Neural progenitor cell (in vitro differentiated cells): ENCODE results near the gene RASGRF2. TPM values are rescaled to one million over a fixed set of nuclear protein-coding genes. Genes with fewer than 3 reads are reported as not detected.

ENCODE experiments used
- DNase-seq: peaks from one replicate; pipeline ENCODE4 v3.0.0-alpha.2; 2016; ENCODE audit warnings: low spot score
- H2AFZ ChIP-seq: fragments of 200-600 bp; sonication (generic); replicated peaks from 2 replicates; pipeline ENCODE4 v1.6.1; 2016; ENCODE audit warnings: antibody characterized with exemption
- H3F3A ChIP-seq: fragments of 200-600 bp; sonication (generic); 2 replicates; pipeline ENCODE4 v1.6.1; 2016; ENCODE audit warnings: antibody characterized with exemption, low read depth
- H3K27ac ChIP-seq: fragments of 200-600 bp; sonication (generic); 2 replicates; pipeline ENCODE4 v1.5.1; 2016; ENCODE audit warnings: mild to moderate bottlenecking
- H3K27me3 ChIP-seq: fragments of 200-600 bp; sonication (generic); 2 replicates; pipeline ENCODE4 v1.6.1; 2016; ENCODE audit warnings: mild to moderate bottlenecking, moderate library complexity
- H3K36me3 ChIP-seq: fragments of 200-600 bp; sonication (generic); 2 replicates; pipeline ENCODE4 v1.5.1; 2016
- H3K4me1 ChIP-seq: fragments of 200-600 bp; sonication (generic); 2 replicates; pipeline ENCODE4 v1.6.1; 2016; ENCODE audit warnings: mixed run types
- H3K4me2 ChIP-seq: fragments of 200-600 bp; sonication (generic); 2 replicates; pipeline ENCODE4 v1.6.1; 2016
- H3K4me3 ChIP-seq: fragments of 200-600 bp; sonication (generic); 2 replicates; pipeline ENCODE4 v1.5.1; 2016
- H3K79me2 ChIP-seq: fragments of 200-600 bp; sonication (generic); 2 replicates; pipeline ENCODE4 v1.6.1; 2016; ENCODE audit warnings: low read depth
- H3K9ac ChIP-seq: fragments of 200-600 bp; sonication (generic); 2 replicates; pipeline ENCODE4 v1.6.1; 2016
- H3K9me3 ChIP-seq: fragments of 200-600 bp; sonication (generic); 2 replicates; pipeline ENCODE4 v1.5.1; 2016; ENCODE audit warnings: low read depth
- H4K20me1 ChIP-seq: fragments of 200-600 bp; sonication (generic); 2 replicates; pipeline ENCODE4 v1.6.1; 2016; ENCODE audit warnings: low read depth
- H3K27ac Mint-ChIP-seq: 3 replicates; pipeline ENCODE4 v1.8.0; 2021; ENCODE audit warnings: mixed read lengths
- H3K27me3 Mint-ChIP-seq: 2 replicates; pipeline ENCODE4 v1.8.0; 2022; ENCODE audit warnings: low read depth, mild to moderate bottlenecking, inconsistent platforms, moderate library complexity, mixed read lengths; ENCODE audit not compliant: insufficient read depth
- H3K36me3 Mint-ChIP-seq: 3 replicates; pipeline ENCODE4 v1.8.0; 2021; ENCODE audit warnings: mixed read lengths
- H3K4me1 Mint-ChIP-seq: 3 replicates; pipeline ENCODE4 v1.8.0; 2021; ENCODE audit warnings: mixed read lengths
- H3K4me3 Mint-ChIP-seq: 3 replicates; pipeline ENCODE4 v1.8.0; 2021; ENCODE audit warnings: mild to moderate bottlenecking, moderate library complexity, mixed read lengths
- H3K9me3 Mint-ChIP-seq: 3 replicates; pipeline ENCODE4 v1.8.0; 2020; ENCODE audit warnings: mixed read lengths
- CTCF ChIP-seq: fragments of 200-600 bp; sonication (generic); IDR thresholded peaks from 2 replicates; pipeline ENCODE4 v1.5.1; 2017; ENCODE audit warnings: antibody characterized with exemption, mild to moderate bottlenecking
- EZH2 ChIP-seq: fragments of 200-600 bp; sonication (generic); IDR thresholded peaks from 2 replicates; pipeline ENCODE4 v1.6.1; 2017; ENCODE audit warnings: antibody characterized with exemption, mild to moderate bottlenecking, moderate library complexity
- EZH2phosphoT487 ChIP-seq: fragments of 200-600 bp; sonication (generic); IDR thresholded peaks from 2 replicates; pipeline ENCODE4 v1.6.1; 2017; ENCODE audit warnings: antibody characterized with exemption
- total RNA-seq: library from RNA; depleted of rRNA; stranded (reverse); fragments of >200 nt; gene quantifications from 2 replicates; pipeline ENCODE4 v1.2.3, GENCODE V29; 2015; ENCODE audit warnings: low replicate concordance

RASGRF2 gene
- total RNA-seq, 1 donor from 2014 or later: 0.15 TPM

DNA sequence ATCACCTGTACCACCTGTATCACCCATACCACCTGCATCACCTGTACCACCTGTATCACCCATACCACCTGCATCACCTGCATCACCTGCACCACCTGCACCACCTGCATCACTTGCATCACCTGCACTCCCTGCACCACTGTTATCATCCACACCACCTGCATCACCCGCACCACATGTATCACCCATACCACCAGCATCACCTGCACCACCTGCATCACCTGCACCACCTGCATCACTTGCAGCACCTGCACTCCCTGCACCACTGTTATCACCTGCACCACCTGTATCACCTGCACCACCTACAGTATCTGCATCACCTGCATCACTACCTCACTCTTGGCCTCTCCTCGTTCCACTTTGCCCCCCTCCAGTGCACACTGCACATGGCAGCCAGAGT is 209.8 kb downstream of the RASGRF2 start:
- H3K27ac Mint-ChIP-seq: no peak overlapping the region
- peaks cover 9% of the 10 kb centered on the region for H3K27me3 Mint-ChIP-seq
- H3K36me3 Mint-ChIP-seq: no peaks in the 10 kb centered on the region
- Histone ChIP-seq H3K9ac (no peak overlapping the region), H3K4me3 (no peak overlapping the region), H3K4me1 (no peaks in the 10 kb centered on the region), H3K27ac (no peak overlapping the region), H3K36me3 (no peaks in the 10 kb centered on the region), H3K9me3 (no peaks in the 10 kb centered on the region), H3K4me2 (no peak overlapping the region), H3F3A (no peaks in the 10 kb centered on the region), H4K20me1 (no peaks in the 10 kb centered on the region), H3K27me3 (no peaks in the 10 kb centered on the region), H3K79me2 (no peaks in the 10 kb centered on the region), H2AFZ (no peak overlapping the region)
- H3K4me3 Mint-ChIP-seq: peak overlapping the region; percentile 11
- peaks cover 18% of the 10 kb centered on the region for H3K4me1 Mint-ChIP-seq
- DNase-seq: no peak
- H3K9me3 Mint-ChIP-seq: no peaks in the 10 kb centered on the region
- TF ChIP-seq CTCF (no peak), EZH2 (no peak), EZH2phosphoT487 (no peak)

GRCh38 chr5:81171769-81172168 is 211.6 kb downstream of the RASGRF2 start:
- no peaks in the 10 kb centered on the region for H4K20me1 ChIP-seq
- no peak overlapping the region for H2AFZ ChIP-seq
- H3K9me3 ChIP-seq: no peaks in the 10 kb centered on the region
- H3K27ac Mint-ChIP-seq: no peak overlapping the region
- no peak overlapping the region for H3K27ac ChIP-seq
- H3K36me3 Mint-ChIP-seq: no peaks in the 10 kb centered on the region
- H3K4me1 Mint-ChIP-seq: peaks cover 23% of the 10 kb centered on the region
- H3F3A ChIP-seq: no peaks in the 10 kb centered on the region
- H3K27me3 ChIP-seq: no peaks in the 10 kb centered on the region
- no peak for TF ChIP-seq EZH2phosphoT487
- TF ChIP-seq EZH2: no peak
- no peak for TF ChIP-seq CTCF
- no peaks in the 10 kb centered on the region for H3K79me2 ChIP-seq
- H3K4me1 ChIP-seq: no peaks in the 10 kb centered on the region
- H3K9ac ChIP-seq: no peak overlapping the region
- no peaks in the 10 kb centered on the region for H3K9me3 Mint-ChIP-seq
- peaks cover 9% of the 10 kb centered on the region for H3K27me3 Mint-ChIP-seq
- H3K36me3 ChIP-seq: no peaks in the 10 kb centered on the region
- DNase-seq: no peak
- H3K4me3 Mint-ChIP-seq: no peak overlapping the region
- no peak overlapping the region for H3K4me3 ChIP-seq
- no peak overlapping the region for H3K4me2 ChIP-seq

DNA sequence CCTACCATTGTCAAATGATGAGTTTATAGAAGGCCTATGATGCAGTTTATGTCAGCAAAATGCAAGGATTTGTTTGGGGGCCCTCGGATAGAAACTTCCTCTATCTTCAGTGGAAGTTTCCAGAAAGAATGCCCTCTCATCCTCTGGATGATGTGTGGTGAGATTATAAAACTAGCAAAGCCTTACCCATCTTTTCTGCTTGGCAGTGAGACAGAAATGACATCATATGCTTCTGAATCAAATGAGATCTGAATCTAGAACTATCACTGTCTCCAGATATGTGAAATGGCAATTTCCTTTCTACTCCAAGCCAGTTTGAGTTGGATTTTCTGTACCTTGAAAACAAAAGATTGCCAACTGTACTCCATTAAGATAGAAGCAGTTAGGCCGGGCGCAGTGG is 212.5 kb downstream of the RASGRF2 start:
- Histone ChIP-seq H3K9me3 (no peaks in the 10 kb centered on the region), H3K27me3 (no peaks in the 10 kb centered on the region), H4K20me1 (no peaks in the 10 kb centered on the region), H3K4me1 (no peaks in the 10 kb centered on the region), H2AFZ (no peak overlapping the region), H3K4me3 (no peak overlapping the region), H3K79me2 (no peaks in the 10 kb centered on the region), H3K36me3 (no peaks in the 10 kb centered on the region), H3K4me2 (no peak overlapping the region), H3K9ac (no peak overlapping the region), H3F3A (no peaks in the 10 kb centered on the region), H3K27ac (no peak overlapping the region)
- H3K36me3 Mint-ChIP-seq: no peaks in the 10 kb centered on the region
- H3K4me3 Mint-ChIP-seq: no peak overlapping the region
- H3K9me3 Mint-ChIP-seq: no peaks in the 10 kb centered on the region
- no peak for DNase-seq
- H3K27ac Mint-ChIP-seq: no peak overlapping the region
- no peak for TF ChIP-seq EZH2phosphoT487
- no peak for TF ChIP-seq EZH2
- no peak for TF ChIP-seq CTCF
- peaks cover 15% of the 10 kb centered on the region for H3K4me1 Mint-ChIP-seq
- H3K27me3 Mint-ChIP-seq: peaks cover 9% of the 10 kb centered on the region

- Mint-ChIP-seq H3K36me3 (no peaks in the 10 kb centered on the region), H3K4me1 (peaks cover 13% of the 10 kb centered on the region), H3K4me3 (no peak overlapping the region), H3K27me3 (no peaks in the 10 kb centered on the region), H3K9me3 (no peaks in the 10 kb centered on the region), H3K27ac (no peak overlapping the region)
- Histone ChIP-seq H3K4me3 (no peak overlapping the region), H3K9ac (no peak overlapping the region), H3F3A (no peaks in the 10 kb centered on the region), H3K79me2 (no peaks in the 10 kb centered on the region), H3K9me3 (no peaks in the 10 kb centered on the region), H3K27me3 (no peaks in the 10 kb centered on the region), H3K4me2 (no peak overlapping the region), H3K4me1 (no peaks in the 10 kb centered on the region), H2AFZ (no peak overlapping the region), H3K27ac (no peak overlapping the region), H4K20me1 (no peaks in the 10 kb centered on the region), H3K36me3 (no peaks in the 10 kb centered on the region)
- TF ChIP-seq EZH2: no peak
- TF ChIP-seq CTCF: no peak
- TF ChIP-seq EZH2phosphoT487: no peak
- no peak for DNase-seq
These were observed 216.9 kb downstream of the RASGRF2 start for GRCh38 chr5:81177061-81177460.
